Activated T-helper 1 cell treated with anti-CD3 and anti-CD28 coated beads, Interleukin-12 subunit alpha, Interleukin-12 subunit beta, Interleukin-2, Interleukin-4 antibody, amounts not matched to agents 30 ng/mL and 10 ng/mL and 1 ng/mL, durations not matched to agents 14 hours and 24 hours and 36 hours (primary cell): ENCODE results near the gene SLCO2A1. TPM values are rescaled to one million over a fixed set of nuclear protein-coding genes. Genes with fewer than 3 reads are reported as not detected.

Experiments used
- DNase-seq: peaks from one replicate; pipeline ENCODE4 v3.0.0; 2021; ENCODE audit warnings: low spot score
- H3K27ac Mint-ChIP-seq: one replicate; pipeline ENCODE4 v1.8.0; 2021; ENCODE audit warnings: mild to moderate bottlenecking, mixed read lengths
- H3K27me3 Mint-ChIP-seq: one replicate; pipeline ENCODE4 v1.8.0; 2022; ENCODE audit warnings: mild to moderate bottlenecking, moderate library complexity, mixed read lengths; ENCODE audit not compliant: insufficient read depth
- H3K36me3 Mint-ChIP-seq: one replicate; pipeline ENCODE4 v1.8.0; 2021; ENCODE audit warnings: low read depth, mixed read lengths
- H3K4me1 Mint-ChIP-seq: one replicate; pipeline ENCODE4 v1.8.0; 2021; ENCODE audit warnings: low read depth, mixed read lengths
- H3K4me3 Mint-ChIP-seq: one replicate; pipeline ENCODE4 v1.8.0; 2021; ENCODE audit warnings: mild to moderate bottlenecking, moderate library complexity, mixed read lengths
- H3K9me3 Mint-ChIP-seq: one replicate; pipeline ENCODE4 v1.8.0; 2021; ENCODE audit warnings: mixed read lengths
- intact Hi-C: fragments of 100-400 bp; cut with micrococcal nuclease; formaldehyde crosslinking; loops from one replicate; pipeline ENCODE4 v1.15.1; 2024
- total RNA-seq: library from RNA; stranded (reverse); gene quantifications from 2 replicates; pipeline ENCODE4 v1.2.3, GENCODE V29; 2022

SLCO2A1 gene
- total RNA-seq, 1 donor from 2014 or later = not detected

- no peaks in the 10 kb centered on the region for H3K9me3 Mint-ChIP-seq
- no peak overlapping the region for H3K4me3 Mint-ChIP-seq
- no peaks in the 10 kb centered on the region for H3K36me3 Mint-ChIP-seq
Measured at GRCh38 chr3:133914839-133915600, 114.7 kb downstream of the SLCO2A1 start.

GRCh38 chr3:133910422-133910821 lies 119.3 kb downstream of the SLCO2A1 start:
- no peaks in the 10 kb centered on the region for H3K4me1 Mint-ChIP-seq
- no peaks in the 10 kb centered on the region for H3K9me3 Mint-ChIP-seq
- peaks cover 12% of the 10 kb centered on the region for H3K27me3 Mint-ChIP-seq
- DNase-seq = no peak
- no peaks in the 10 kb centered on the region for H3K36me3 Mint-ChIP-seq
- intact Hi-C loops = no loop called here
- H3K4me3 Mint-ChIP-seq = no peak overlapping the region
- no peak overlapping the region for H3K27ac Mint-ChIP-seq

More at GRCh38 chr3:133914839-133915600, 114.7 kb downstream of the SLCO2A1 start:
- Mint-ChIP-seq H3K27ac (no peak overlapping the region), H3K27me3 (peaks cover 15% of the 10 kb centered on the region), H3K4me1 (no peaks in the 10 kb centered on the region)
- intact Hi-C loops = no loop called here
- no peak for DNase-seq

- Mint-ChIP-seq H3K27me3 (peaks cover 37% of the 10 kb centered on the region), H3K4me1 (no peaks in the 10 kb centered on the region), H3K27ac (no peak overlapping the region), H3K4me3 (no peak overlapping the region), H3K36me3 (no peaks in the 10 kb centered on the region), H3K9me3 (no peaks in the 10 kb centered on the region)
- DNase-seq = no peak
- intact Hi-C loops = no loop called here
Measured at GRCh38 chr3:133905376-133905775, 124.3 kb downstream of the SLCO2A1 start.

- DNase-seq = no peak
- intact Hi-C loops = no loop called here
- no peak overlapping the region for H3K27ac Mint-ChIP-seq
- no peaks in the 10 kb centered on the region for H3K36me3 Mint-ChIP-seq
- H3K4me3 Mint-ChIP-seq = no peak overlapping the region
- H3K9me3 Mint-ChIP-seq = no peaks in the 10 kb centered on the region
- no peaks in the 10 kb centered on the region for H3K4me1 Mint-ChIP-seq
- peaks cover 49% of the 10 kb centered on the region for H3K27me3 Mint-ChIP-seq
Measured at GRCh38 chr3:133901847-133902246, 127.9 kb downstream of the SLCO2A1 start.

GRCh38 chr3:133901083-133901482 lies 128.6 kb downstream of the SLCO2A1 start:
- H3K27ac Mint-ChIP-seq = no peak overlapping the region
- no peaks in the 10 kb centered on the region for H3K9me3 Mint-ChIP-seq
- H3K4me1 Mint-ChIP-seq = no peaks in the 10 kb centered on the region
- intact Hi-C loops = no loop called here
- no peak overlapping the region for H3K4me3 Mint-ChIP-seq
- H3K27me3 Mint-ChIP-seq = peaks cover 53% of the 10 kb centered on the region
- no peaks in the 10 kb centered on the region for H3K36me3 Mint-ChIP-seq
- DNase-seq = no peak

GRCh38 chr3:133899311-133899710 lies 130.4 kb downstream of the SLCO2A1 start:
- H3K27me3 Mint-ChIP-seq = peaks cover 49% of the 10 kb centered on the region
- no peaks in the 10 kb centered on the region for H3K9me3 Mint-ChIP-seq
- intact Hi-C loops = no loop called here
- no peak overlapping the region for H3K27ac Mint-ChIP-seq
- no peak overlapping the region for H3K4me3 Mint-ChIP-seq
- no peaks in the 10 kb centered on the region for H3K36me3 Mint-ChIP-seq
- no peaks in the 10 kb centered on the region for H3K4me1 Mint-ChIP-seq
- DNase-seq = no peak

- no peaks in the 10 kb centered on the region for H3K36me3 Mint-ChIP-seq
- H3K4me3 Mint-ChIP-seq = no peak overlapping the region
- peaks cover 59% of the 10 kb centered on the region for H3K27me3 Mint-ChIP-seq
- intact Hi-C loops = no loop called here
- DNase-seq = no peak
- no peaks in the 10 kb centered on the region for H3K9me3 Mint-ChIP-seq
- no peak overlapping the region for H3K27ac Mint-ChIP-seq
- no peaks in the 10 kb centered on the region for H3K4me1 Mint-ChIP-seq
Measured at GRCh38 chr3:133897547-133897946, 132.2 kb downstream of the SLCO2A1 start.

GRCh38 chr3:133896002-133896761 lies 133.5 kb downstream of the SLCO2A1 start:
- Mint-ChIP-seq H3K27ac (no peak overlapping the region), H3K4me1 (no peaks in the 10 kb centered on the region), H3K36me3 (no peaks in the 10 kb centered on the region), H3K9me3 (no peaks in the 10 kb centered on the region), H3K4me3 (peak overlapping the region; percentile 72), H3K27me3 (peaks cover 57% of the 10 kb centered on the region)
- DNase-seq = no peak
- intact Hi-C loops = no loop called here

- Mint-ChIP-seq H3K27ac (no peak within 1 kb of the TSS), H3K9me3 (no peaks in the 10 kb centered on the region), H3K4me1 (no peaks in the 10 kb centered on the region), H3K36me3 (no peaks in the 10 kb centered on the region), H3K4me3 (peak within 1 kb of the TSS; percentile 72), H3K27me3 (peaks cover 53% of the 10 kb centered on the region)
- intact Hi-C loops = no loop called here
- no peak for DNase-seq
Measured at GRCh38 chr3:133895208-133896001, 134.3 kb downstream of the SLCO2A1 start, which contains the start of gene RAB6B. TSS of gene RAB6B (minus strand) at chr3:133895882. CDS start at chr3:133895466, 416 bp downstream.

GRCh38 chr3:133894353-133895207 lies 135.1 kb downstream of the SLCO2A1 start:
- Mint-ChIP-seq H3K4me1 (no peaks in the 10 kb centered on the region), H3K4me3 (no peak overlapping the region), H3K27me3 (peaks cover 50% of the 10 kb centered on the region), H3K27ac (no peak overlapping the region), H3K9me3 (no peaks in the 10 kb centered on the region), H3K36me3 (no peaks in the 10 kb centered on the region)
- intact Hi-C loops = no loop called here
- DNase-seq = no peak

GRCh38 chr3:133893683-133894352 lies 135.9 kb downstream of the SLCO2A1 start:
- Mint-ChIP-seq H3K4me3 (no peak overlapping the region), H3K27ac (no peak overlapping the region), H3K9me3 (no peaks in the 10 kb centered on the region), H3K36me3 (no peaks in the 10 kb centered on the region), H3K27me3 (peaks cover 49% of the 10 kb centered on the region), H3K4me1 (no peaks in the 10 kb centered on the region)
- intact Hi-C loops = no loop called here
- no peak for DNase-seq
